Uterus (tissue), 2 donors: Measurements from ENCODE around the gene LEF1.

Experiments used
- CTCF ChIP-seq, 4 experiments: fragments of 200-600 bp in 2 of 4; fragments of 450-650 bp in 2 of 4; sonication (generic) in 2 of 4; IDR thresholded peaks; one replicate each; pipeline ENCODE4 v1.5.1; 2016 to 2019; ENCODE audit warnings: antibody characterized with exemption in 4 of 4, mild to moderate bottlenecking in 2 of 4, moderate library complexity in 1 of 4
- POLR2A ChIP-seq, 2 donors: fragments of 450-650 bp; IDR thresholded peaks; one replicate each; pipeline ENCODE4 v1.6.1; 2016; ENCODE audit warnings: antibody characterized with exemption in 2 of 2, mild to moderate bottlenecking in 1 of 2, moderate library complexity in 1 of 2

- no peak for TF ChIP-seq CTCF (IDR thresholded peaks at IDR 0.05)
- no peak for TF ChIP-seq POLR2A (IDR thresholded peaks at IDR 0.05)
Measured at GRCh38 chr4:108097990-108098553, 70.7 kb downstream of the LEF1 start.
